ENCODE results near the gene GPRIN1. TPM values are rescaled to one million over a fixed set of nuclear protein-coding genes. Genes with fewer than 3 reads are reported as not detected.

The GPRIN1 gene
- total RNA-seq, 1 experiment from 2014 or later: 1.9 TPM

- H3K9me2 ChIP-seq (replicated peaks; ENCODE audit: insufficient read depth, low read length): no peaks in the 10 kb centered on the region
- no peaks in the 10 kb centered on the region for H3K27me3 ChIP-seq (ENCODE audit: low read length)
- no peak overlapping the region for H3K9ac ChIP-seq (ENCODE audit: low read length)
- H3K9me3 ChIP-seq (ENCODE audit: low read length): no peaks in the 10 kb centered on the region
- peaks cover 10% of the 10 kb centered on the region for H3K4me1 ChIP-seq (ENCODE audit: low read length)
- no peaks in the 10 kb centered on the region for H3K79me2 ChIP-seq (ENCODE audit: low read length)
- H3K36me3 ChIP-seq (ENCODE audit: insufficient read depth, low read length): no peaks in the 10 kb centered on the region
- DNase-seq: no peak
- H3K4me3 ChIP-seq (ENCODE audit: low read length): no peak overlapping the region
- no peak overlapping the region for H2AFZ ChIP-seq (ENCODE audit: low read length)
- H3K4me2 ChIP-seq (ENCODE audit: low read depth, low read length, poor library complexity, severe bottlenecking): no peak overlapping the region
- no peaks in the 10 kb centered on the region; the same call in 1 of the 2 replicates for H4K20me1 ChIP-seq (ENCODE audit: insufficient read depth, low read depth, low read length)
- H3K27ac ChIP-seq (ENCODE audit: low read length): no peak overlapping the region
Observed at GRCh38 chr5:176652136-176652535, 42.2 kb upstream of the GPRIN1 start.

DNA sequence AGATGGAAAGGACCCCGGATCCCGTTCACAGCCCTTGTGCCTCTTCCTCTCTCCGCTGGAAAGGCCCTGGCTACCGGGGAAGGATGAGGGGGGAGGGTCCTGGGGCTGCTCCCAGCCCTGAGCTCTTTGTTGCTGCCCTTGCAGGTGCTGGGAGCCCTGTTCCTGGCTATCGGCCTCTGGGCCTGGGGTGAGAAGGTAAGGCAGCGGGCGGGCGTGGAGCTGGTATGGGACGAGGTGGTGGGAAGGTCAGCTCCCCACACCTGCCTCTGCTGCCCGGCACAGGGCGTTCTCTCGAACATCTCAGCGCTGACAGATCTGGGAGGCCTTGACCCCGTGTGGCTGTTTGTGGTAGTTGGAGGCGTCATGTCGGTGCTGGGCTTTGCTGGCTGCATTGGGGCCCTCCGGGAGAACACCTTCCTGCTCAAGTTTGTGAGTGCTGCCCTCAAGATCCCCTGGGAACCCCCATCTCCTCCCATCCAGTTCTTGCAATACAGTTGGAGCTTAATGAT, 41.6 kb upstream of the GPRIN1 start:
- Histone ChIP-seq H3K4me2 (ENCODE audit: low read depth, low read length, poor library complexity, severe bottlenecking) (no peak overlapping the region), H3K4me3 (ENCODE audit: low read length) (no peak overlapping the region), H3K79me2 (ENCODE audit: low read length) (no peaks in the 10 kb centered on the region), H3K9me3 (ENCODE audit: low read length) (no peaks in the 10 kb centered on the region), H3K9ac (ENCODE audit: low read length) (no peak overlapping the region), H3K4me1 (ENCODE audit: low read length) (peaks cover 14% of the 10 kb centered on the region), H3K27me3 (ENCODE audit: low read length) (no peaks in the 10 kb centered on the region), H3K9me2 (replicated peaks; ENCODE audit: insufficient read depth, low read length) (no peaks in the 10 kb centered on the region), H4K20me1 (ENCODE audit: insufficient read depth, low read depth, low read length) (no peaks in the 10 kb centered on the region; the same call in 1 of the 2 replicates), H3K36me3 (ENCODE audit: insufficient read depth, low read length) (no peaks in the 10 kb centered on the region), H3K27ac (ENCODE audit: low read length) (no peak overlapping the region), H2AFZ (ENCODE audit: low read length) (no peak overlapping the region)
- DNase-seq: no peak

DNA sequence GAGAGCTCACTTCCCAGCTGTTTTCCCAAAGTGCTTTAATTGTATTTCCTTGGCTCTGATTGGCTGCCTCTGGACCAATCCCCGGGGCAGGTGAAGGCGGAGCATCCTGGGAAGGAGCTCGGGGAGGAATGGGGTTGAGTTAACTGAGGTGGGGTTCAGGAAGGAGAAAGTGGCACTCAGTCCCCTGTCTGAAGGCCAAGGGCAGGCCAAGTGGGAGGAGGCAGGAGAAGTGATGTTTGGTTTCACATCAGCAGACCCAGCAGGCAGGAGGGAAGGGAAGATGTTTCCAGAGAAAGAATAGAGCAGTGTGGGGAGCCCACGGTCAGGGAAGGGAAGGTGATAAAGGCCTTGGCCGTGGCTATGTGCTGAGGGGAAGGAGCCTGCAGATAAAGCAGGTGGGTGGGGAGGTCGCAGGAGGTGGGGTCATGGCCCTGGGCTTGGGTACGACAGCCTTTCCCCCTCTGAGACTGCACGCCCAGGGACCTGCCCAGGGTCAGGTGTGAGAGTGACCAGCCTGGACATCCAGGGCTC, 40.5 kb upstream of the GPRIN1 start:
- Histone ChIP-seq H3K79me2 (ENCODE audit: low read length) (no peaks in the 10 kb centered on the region), H3K9me2 (replicated peaks; ENCODE audit: insufficient read depth, low read length) (no peaks in the 10 kb centered on the region), H3K9me3 (ENCODE audit: low read length) (no peaks in the 10 kb centered on the region), H3K9ac (ENCODE audit: low read length) (no peak overlapping the region), H3K27ac (ENCODE audit: low read length) (no peak overlapping the region), H2AFZ (ENCODE audit: low read length) (no peak overlapping the region), H3K4me1 (ENCODE audit: low read length) (peaks cover 19% of the 10 kb centered on the region), H3K27me3 (ENCODE audit: low read length) (no peaks in the 10 kb centered on the region), H3K4me3 (ENCODE audit: low read length) (no peak overlapping the region), H3K36me3 (ENCODE audit: insufficient read depth, low read length) (no peaks in the 10 kb centered on the region), H3K4me2 (ENCODE audit: low read depth, low read length, poor library complexity, severe bottlenecking) (no peak overlapping the region), H4K20me1 (ENCODE audit: insufficient read depth, low read depth, low read length) (no peaks in the 10 kb centered on the region; the same call in 1 of the 2 replicates)
- DNase-seq: no peak

DNA sequence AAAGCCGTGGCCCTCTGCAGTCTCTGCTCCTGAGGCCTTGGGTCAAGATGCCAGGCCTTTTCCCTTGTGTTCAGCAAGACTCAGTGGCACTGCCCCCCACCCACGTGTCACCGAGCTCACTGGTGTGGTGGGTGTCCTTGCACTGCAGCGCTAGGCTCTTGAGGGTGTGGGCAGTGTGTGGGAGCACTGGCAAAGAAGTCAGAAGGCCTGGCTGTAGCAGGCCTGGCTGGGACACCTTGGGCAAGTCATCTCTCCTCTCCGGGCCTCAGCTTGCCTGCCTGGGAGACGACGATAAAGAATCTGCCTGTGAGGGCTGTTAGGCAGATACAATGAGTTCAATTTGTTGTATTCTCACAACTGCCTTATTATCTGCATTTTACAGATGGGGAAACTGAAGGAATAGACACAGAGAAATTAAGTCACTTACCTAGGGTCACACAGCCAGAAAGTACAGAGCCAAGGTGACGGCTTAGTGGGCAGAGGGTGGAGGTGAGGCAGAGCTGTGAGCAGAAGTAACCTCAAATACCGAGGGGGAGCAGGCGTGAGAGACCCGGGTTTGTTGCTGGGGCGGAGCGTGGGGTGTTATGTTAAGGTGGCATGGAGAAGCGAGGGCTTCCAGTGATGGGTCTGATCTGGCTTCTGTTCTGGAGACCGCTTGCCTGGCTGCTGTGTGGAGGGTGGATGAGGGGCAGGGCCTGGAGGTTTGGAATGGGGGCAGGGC, 38.7 kb upstream of the GPRIN1 start:
- DNase-seq: no peak
- peak overlapping the region; percentile 92 for H3K9ac ChIP-seq (ENCODE audit: low read length)
- no peaks in the 10 kb centered on the region for H3K9me3 ChIP-seq (ENCODE audit: low read length)
- no peak overlapping the region for H2AFZ ChIP-seq (ENCODE audit: low read length)
- peaks cover 19% of the 10 kb centered on the region for H3K4me1 ChIP-seq (ENCODE audit: low read length)
- no peaks in the 10 kb centered on the region; the same call in 1 of the 2 replicates for H4K20me1 ChIP-seq (ENCODE audit: insufficient read depth, low read depth, low read length)
- peak overlapping the region; percentile 88 for H3K4me2 ChIP-seq (ENCODE audit: low read depth, low read length, poor library complexity, severe bottlenecking)
- peak overlapping the region; percentile 94; the same call in 1 of the 2 replicates for H3K4me3 ChIP-seq (ENCODE audit: low read length)
- no peak overlapping the region for H3K27ac ChIP-seq (ENCODE audit: low read length)
- H3K36me3 ChIP-seq (ENCODE audit: insufficient read depth, low read length): no peaks in the 10 kb centered on the region
- H3K9me2 ChIP-seq (replicated peaks; ENCODE audit: insufficient read depth, low read length): no peaks in the 10 kb centered on the region
- no peaks in the 10 kb centered on the region for H3K79me2 ChIP-seq (ENCODE audit: low read length)
- H3K27me3 ChIP-seq (ENCODE audit: low read length): no peaks in the 10 kb centered on the region

DNA sequence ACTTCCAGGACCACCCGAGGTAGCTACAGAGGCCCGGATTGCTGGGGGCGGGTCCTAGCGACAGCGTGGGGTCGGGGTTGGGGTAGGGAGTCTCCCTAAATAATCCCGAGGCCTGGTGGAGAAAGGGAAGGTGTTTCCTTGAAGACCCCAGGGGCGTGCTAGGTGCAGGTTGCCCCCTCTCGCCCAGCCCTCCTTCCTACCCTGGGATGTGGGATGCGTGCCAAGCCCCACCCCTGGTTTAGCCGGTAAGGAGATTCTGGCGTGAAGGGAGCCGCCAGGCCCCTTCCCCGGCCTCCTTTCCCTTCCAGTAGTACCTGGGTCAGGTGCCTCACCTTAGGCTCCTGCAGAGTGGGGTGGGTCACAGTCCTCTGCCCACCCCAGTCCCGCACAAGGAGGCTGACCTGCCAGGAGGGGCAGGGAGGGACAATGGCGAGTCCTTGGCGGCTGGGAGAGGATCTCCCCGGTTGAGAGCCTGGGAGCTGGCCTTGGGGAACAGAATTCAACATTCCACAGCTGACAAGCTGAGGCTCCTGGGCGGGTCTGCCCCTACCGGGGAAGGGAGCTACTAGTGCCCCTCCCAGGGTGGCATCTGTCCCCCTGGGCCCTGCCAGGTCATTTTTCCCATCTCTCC, 38.0 kb upstream of the GPRIN1 start:
- H3K79me2 ChIP-seq (ENCODE audit: low read length): no peaks in the 10 kb centered on the region
- H4K20me1 ChIP-seq (ENCODE audit: insufficient read depth, low read depth, low read length): no peaks in the 10 kb centered on the region; the same call in 1 of the 2 replicates
- H3K9me3 ChIP-seq (ENCODE audit: low read length): no peaks in the 10 kb centered on the region
- no peak for DNase-seq
- peak overlapping the region; percentile 88 for H3K4me2 ChIP-seq (ENCODE audit: low read depth, low read length, poor library complexity, severe bottlenecking)
- no peaks in the 10 kb centered on the region for H3K9me2 ChIP-seq (replicated peaks; ENCODE audit: insufficient read depth, low read length)
- H3K4me3 ChIP-seq (ENCODE audit: low read length): peak overlapping the region; percentile 94
- no peaks in the 10 kb centered on the region for H3K27me3 ChIP-seq (ENCODE audit: low read length)
- no peaks in the 10 kb centered on the region for H3K36me3 ChIP-seq (ENCODE audit: insufficient read depth, low read length)
- H3K27ac ChIP-seq (ENCODE audit: low read length): no peak overlapping the region
- H2AFZ ChIP-seq (ENCODE audit: low read length): peak overlapping the region; percentile 88; the same call in 1 of the 2 replicates
- peaks cover 19% of the 10 kb centered on the region for H3K4me1 ChIP-seq (ENCODE audit: low read length)
- H3K9ac ChIP-seq (ENCODE audit: low read length): peak overlapping the region; percentile 92

DNA sequence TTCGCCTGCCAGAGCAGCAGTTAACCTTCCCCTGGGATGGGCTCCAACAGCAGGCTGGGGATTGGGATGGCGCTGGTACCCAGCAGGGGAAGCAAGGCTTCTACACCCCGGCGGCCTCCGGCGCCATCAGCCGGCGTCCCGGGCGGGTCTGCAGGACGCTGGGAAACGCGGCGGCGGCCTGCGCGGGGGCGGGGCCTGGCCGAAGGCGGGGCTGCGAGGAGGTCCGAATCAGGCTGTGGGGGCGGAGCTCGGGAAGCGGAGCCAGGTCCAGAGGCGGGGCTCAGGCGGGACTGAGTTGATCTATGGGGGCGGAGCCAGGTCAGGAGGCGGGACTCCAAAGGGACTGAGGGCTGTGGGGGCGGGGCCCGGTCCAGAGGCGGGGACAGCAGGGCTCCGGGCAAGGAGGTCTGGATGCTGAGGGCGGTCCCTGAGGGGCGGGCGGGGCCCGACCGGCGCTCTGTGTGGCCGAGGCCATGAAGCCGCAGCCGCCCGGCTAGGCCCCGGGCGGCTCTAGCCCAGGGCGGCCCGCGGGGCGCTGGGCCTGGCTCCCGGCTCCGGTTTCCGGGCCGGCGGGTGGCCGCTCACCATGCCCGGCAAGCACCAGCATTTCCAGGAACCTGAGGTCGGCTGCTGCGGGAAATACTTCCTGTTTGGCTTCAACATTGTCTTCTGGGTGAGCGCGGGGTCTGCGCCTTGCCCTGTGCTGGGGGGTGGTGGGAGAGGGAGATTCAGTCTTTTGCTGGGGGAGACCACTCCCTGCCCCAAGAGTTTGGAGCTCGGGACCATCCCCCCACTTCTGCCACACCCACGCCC, 37.3 kb upstream of the GPRIN1 start, which contains the start of gene TSPAN17:
Gene TSPAN17, plus strand, starts transcription at position 455 of the 813 bp plus-strand sequence. Its CDS starts 132 bp downstream, at position 587.
- Histone ChIP-seq H3K9ac (ENCODE audit: low read length) (peak within 1 kb of the TSS; percentile 92), H3K4me1 (ENCODE audit: low read length) (peaks cover 19% of the 10 kb centered on the region), H3K79me2 (ENCODE audit: low read length) (no peaks in the 10 kb centered on the region), H3K27ac (ENCODE audit: low read length) (peak within 1 kb of the TSS; percentile 28; the same call in 1 of the 2 replicates), H3K4me3 (ENCODE audit: low read length) (peak within 1 kb of the TSS; percentile 94), H3K36me3 (ENCODE audit: insufficient read depth, low read length) (no peaks in the 10 kb centered on the region), H4K20me1 (ENCODE audit: insufficient read depth, low read depth, low read length) (no peaks in the 10 kb centered on the region; the same call in 1 of the 2 replicates), H3K27me3 (ENCODE audit: low read length) (no peaks in the 10 kb centered on the region), H3K9me3 (ENCODE audit: low read length) (no peaks in the 10 kb centered on the region), H2AFZ (ENCODE audit: low read length) (peak within 1 kb of the TSS; percentile 94; the same call in 1 of the 2 replicates), H3K9me2 (replicated peaks; ENCODE audit: insufficient read depth, low read length) (no peaks in the 10 kb centered on the region), H3K4me2 (ENCODE audit: low read depth, low read length, poor library complexity, severe bottlenecking) (peak within 1 kb of the TSS; percentile 88)
- DNase-seq: peak; percentile 100

GRCh38 chr5:176646707-176647029, 36.7 kb upstream of the GPRIN1 start:
- no peaks in the 10 kb centered on the region for H3K27me3 ChIP-seq (ENCODE audit: low read length)
- no peaks in the 10 kb centered on the region for H3K79me2 ChIP-seq (ENCODE audit: low read length)
- H2AFZ ChIP-seq (ENCODE audit: low read length): peak overlapping the region; percentile 94; the same call in 1 of the 2 replicates
- peak overlapping the region; percentile 28; the same call in 1 of the 2 replicates for H3K27ac ChIP-seq (ENCODE audit: low read length)
- H3K36me3 ChIP-seq (ENCODE audit: insufficient read depth, low read length): no peaks in the 10 kb centered on the region
- DNase-seq: no peak
- H3K9me3 ChIP-seq (ENCODE audit: low read length): no peaks in the 10 kb centered on the region
- peak overlapping the region; percentile 88 for H3K4me2 ChIP-seq (ENCODE audit: low read depth, low read length, poor library complexity, severe bottlenecking)
- H4K20me1 ChIP-seq (ENCODE audit: insufficient read depth, low read depth, low read length): no peaks in the 10 kb centered on the region; the same call in 1 of the 2 replicates
- H3K4me3 ChIP-seq (ENCODE audit: low read length): peak overlapping the region; percentile 73
- peak overlapping the region; percentile 85 for H3K9ac ChIP-seq (ENCODE audit: low read length)
- H3K9me2 ChIP-seq (replicated peaks; ENCODE audit: insufficient read depth, low read length): no peaks in the 10 kb centered on the region
- peaks cover 19% of the 10 kb centered on the region for H3K4me1 ChIP-seq (ENCODE audit: low read length)
